DOHH2 (cell line): ENCODE results near the gene RGS7.

Experiments used
- EZH2phosphoT487 ChIP-seq: fragments of 200-600 bp; sonication (generic); IDR thresholded peaks from 2 replicates; pipeline ENCODE4 v1.6.1; 2017; ENCODE audit warnings: borderline replicate concordance, mild to moderate bottlenecking, antibody characterized with exemption, low read length, moderate library complexity, mixed read lengths
- TF ChIP-seq, protein P1 (sequence below): fragments of 200-600 bp; sonication (generic); IDR thresholded peaks from one replicate; pipeline ENCODE4 v1.5.1; 2014; ENCODE audit warnings: antibody characterized with exemption, mild to moderate bottlenecking, low read depth, low read length; ENCODE audit not compliant: poor library complexity, severe bottlenecking

DNA sequence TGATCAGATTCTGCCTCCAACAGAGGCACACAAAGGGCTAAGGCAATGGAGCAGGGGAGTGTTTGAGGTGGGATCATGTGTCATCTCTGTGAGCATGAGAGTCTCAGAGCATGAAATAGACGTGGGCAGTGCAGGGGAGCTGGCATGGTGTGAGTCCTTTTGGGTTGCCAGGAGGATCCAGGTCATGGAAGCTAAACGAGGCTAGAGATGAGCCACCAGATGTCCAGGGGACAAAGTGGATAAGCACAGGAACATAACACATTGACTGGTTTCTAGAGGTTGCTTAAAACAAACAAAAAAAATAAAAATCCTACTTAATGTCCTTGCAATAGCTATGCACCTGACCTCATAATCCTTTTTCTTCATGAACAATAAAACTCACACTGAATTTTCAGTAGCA, 490.3 kb downstream of the RGS7 start:
- TF ChIP-seq, protein P1, sequence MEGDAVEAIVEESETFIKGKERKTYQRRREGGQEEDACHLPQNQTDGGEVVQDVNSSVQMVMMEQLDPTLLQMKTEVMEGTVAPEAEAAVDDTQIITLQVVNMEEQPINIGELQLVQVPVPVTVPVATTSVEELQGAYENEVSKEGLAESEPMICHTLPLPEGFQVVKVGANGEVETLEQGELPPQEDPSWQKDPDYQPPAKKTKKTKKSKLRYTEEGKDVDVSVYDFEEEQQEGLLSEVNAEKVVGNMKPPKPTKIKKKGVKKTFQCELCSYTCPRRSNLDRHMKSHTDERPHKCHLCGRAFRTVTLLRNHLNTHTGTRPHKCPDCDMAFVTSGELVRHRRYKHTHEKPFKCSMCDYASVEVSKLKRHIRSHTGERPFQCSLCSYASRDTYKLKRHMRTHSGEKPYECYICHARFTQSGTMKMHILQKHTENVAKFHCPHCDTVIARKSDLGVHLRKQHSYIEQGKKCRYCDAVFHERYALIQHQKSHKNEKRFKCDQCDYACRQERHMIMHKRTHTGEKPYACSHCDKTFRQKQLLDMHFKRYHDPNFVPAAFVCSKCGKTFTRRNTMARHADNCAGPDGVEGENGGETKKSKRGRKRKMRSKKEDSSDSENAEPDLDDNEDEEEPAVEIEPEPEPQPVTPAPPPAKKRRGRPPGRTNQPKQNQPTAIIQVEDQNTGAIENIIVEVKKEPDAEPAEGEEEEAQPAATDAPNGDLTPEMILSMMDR, result no peak
- no peak for TF ChIP-seq EZH2phosphoT487
